Nasal cavity respiratory epithelium epithelial cell of viscerocranial mucosa (primary cell): ENCODE results near the gene ZNF33A. TPM values are rescaled to one million over a fixed set of nuclear protein-coding genes. Genes with fewer than 3 reads are reported as not detected.

Source experiments
- total RNA-seq: library from RNA; depleted of rRNA; stranded (reverse); fragments of >200 nt; gene quantifications from 2 replicates; pipeline ENCODE4 v1.2.3, GENCODE V29; 2014

ZNF33A gene
- total RNA-seq, result 16.7 and 30.0 TPM in 2 replicates

GRCh38 chr10:38010119-38010903, at the start of gene ZNF33A:
Gene ZNF33A (plus strand): TSS chr10:38010675. CDS start chr10:38012342, 1,667 bp downstream.

GRCh38 chr10:37976091-37976879, 34.2 kb upstream of the ZNF33A start, which contains the start of gene ZNF25:
Gene ZNF25 (minus strand): TSS chr10:37976647. CDS start chr10:37971722, 4,925 bp downstream.

GRCh38 chr10:38094158-38094926, 83.9 kb downstream of the ZNF33A start, which contains the start of gene ZNF37A:
Gene ZNF37A (plus strand): TSS chr10:38094337. CDS start chr10:38096618, 2,281 bp downstream.

Other genes with a start within 250 kb of the ZNF33A start
- 7.5 and 10.3 TPM in 2 replicates for gene ZNF248, start 153.1 kb upstream of the ZNF33A start, total RNA-seq
- 9.7 and 10.9 TPM in 2 replicates for gene ZNF25, start 34.0 kb upstream of the ZNF33A start, total RNA-seq
- 15.7 and 23.9 TPM in 2 replicates for gene ZNF37A, start 83.7 kb downstream of the ZNF33A start, total RNA-seq